Kidney epithelial cell (primary cell): Measurements from ENCODE around the gene NDUFS1. TPM values are rescaled to one million over a fixed set of nuclear protein-coding genes. Genes with fewer than 3 reads are reported as not detected.

Source experiments
- DNase-seq: peaks from one replicate; pipeline ENCODE4 v3.0.0-alpha.2; 2010; ENCODE audit warnings: low read depth
- H3K27me3 ChIP-seq: 2 replicates; pipeline ENCODE4 v1.6.0; 2011; ENCODE audit warnings: low read length; ENCODE audit not compliant: control insufficient read depth, insufficient read depth
- H3K36me3 ChIP-seq: 2 replicates; pipeline ENCODE4 v1.5.1; 2011; ENCODE audit warnings: low read length; ENCODE audit not compliant: control insufficient read depth, insufficient read depth
- H3K4me3 ChIP-seq: 2 replicates; pipeline ENCODE4 v1.5.1; 2011; ENCODE audit warnings: low read depth, mild to moderate bottlenecking, control low read depth, low read length
- CTCF ChIP-seq: IDR thresholded peaks from 2 replicates; pipeline ENCODE4 v1.5.1; 2011; ENCODE audit warnings: mild to moderate bottlenecking, moderate library complexity, low read length, control low read depth, inconsistent platforms; ENCODE audit not compliant: insufficient read depth, poor library complexity, severe bottlenecking
- total RNA-seq: library from RNA; depleted of rRNA; stranded (reverse); fragments of >200 nt; gene quantifications from 2 replicates; pipeline ENCODE4 v1.2.3, GENCODE V29; 2015

Gene NDUFS1
- total RNA-seq, 1 donor from 2014 or later: 107 TPM

GRCh38 chr2:206098471-206098870 lies 60.8 kb downstream of the NDUFS1 start:
- no peak for TF ChIP-seq CTCF
- Histone ChIP-seq H3K4me3 (no peak overlapping the region), H3K36me3 (no peaks in the 10 kb centered on the region), H3K27me3 (no peaks in the 10 kb centered on the region)
- no peak for DNase-seq

- Histone ChIP-seq H3K27me3 (no peaks in the 10 kb centered on the region), H3K36me3 (no peaks in the 10 kb centered on the region), H3K4me3 (no peak overlapping the region)
- TF ChIP-seq CTCF: no peak
- DNase-seq: no peak
These were observed 62.4 kb downstream of the NDUFS1 start for GRCh38 chr2:206096876-206097275.

- TF ChIP-seq CTCF: no peak
- no peak for DNase-seq
- Histone ChIP-seq H3K36me3 (no peaks in the 10 kb centered on the region), H3K27me3 (no peaks in the 10 kb centered on the region), H3K4me3 (no peak overlapping the region)
These were observed 63.5 kb downstream of the NDUFS1 start for GRCh38 chr2:206095536-206096332.

- no peak overlapping the region for H3K4me3 ChIP-seq
- no peak for DNase-seq
- no peaks in the 10 kb centered on the region for H3K36me3 ChIP-seq
- TF ChIP-seq CTCF: no peak
- H3K27me3 ChIP-seq: no peaks in the 10 kb centered on the region
These were observed 66.9 kb downstream of the NDUFS1 start for GRCh38 chr2:206092297-206092696.

GRCh38 chr2:206088248-206088647 lies 71.0 kb downstream of the NDUFS1 start:
- H3K36me3 ChIP-seq: no peaks in the 10 kb centered on the region
- H3K4me3 ChIP-seq: no peak overlapping the region
- TF ChIP-seq CTCF: no peak
- no peak for DNase-seq
- H3K27me3 ChIP-seq: no peaks in the 10 kb centered on the region
